ENCODE data around the gene TMUB1. TPM values are rescaled to one million over a fixed set of nuclear protein-coding genes. Genes with fewer than 3 reads are reported as not detected.
A peak's percentile ranks its signal among the peaks of the same experiment; 100 is the strongest.

The TMUB1 gene
- total and polyA plus RNA-seq, 9 of the 15 experiments (the other 6 are each of a cell fraction or from before 2014, with no cell fraction given): 0.14 to 241 (median 74.1) TPM

- no peak for TF ChIP-seq NR3C1 (CRISPR knock-in tag; IDR thresholded peaks at IDR 0.05)
- no peak for TF ChIP-seq CHAMP1 (IDR thresholded peaks at IDR 0.05)
- TF ChIP-seq PTBP1 (IDR thresholded peaks at IDR 0.05; ENCODE audit: low read depth, low read length): no peak
- TF ChIP-seq BRF2 (IDR thresholded peaks at IDR 0.05; ENCODE audit: borderline replicate concordance, insufficient read depth, insufficient read length): no peak
- no peak for TF ChIP-seq ZNF584 (CRISPR knock-in tag; IDR thresholded peaks at IDR 0.05; ENCODE audit: low read depth)
- TF ChIP-seq ATF4 (CRISPR knock-in tag; IDR thresholded peaks at IDR 0.05): no peak
- no peak for TF ChIP-seq KDM4B (IDR thresholded peaks at IDR 0.05; ENCODE audit: borderline replicate concordance in 2 of 2, low read depth in 1 of 2)
- TF ChIP-seq TFAP4 (CRISPR knock-in tag; IDR thresholded peaks at IDR 0.05; ENCODE audit: borderline replicate concordance): 0 out of 2 replicates have a peak, but pooled peaks have one; percentile 4
- TF ChIP-seq STAT6 (CRISPR knock-in tag; IDR thresholded peaks at IDR 0.05): no peak
- 0 out of 2 replicates have a peak, but pooled peaks have one; percentile 27 for TF ChIP-seq OTX1 (CRISPR knock-in tag; IDR thresholded peaks at IDR 0.05)
- no peak for TF ChIP-seq ZNF778 (CRISPR knock-in tag; IDR thresholded peaks at IDR 0.05)
- no peak for TF ChIP-seq ZKSCAN3 (CRISPR knock-in tag; IDR thresholded peaks at IDR 0.05)
- no peak for TF ChIP-seq TEAD2 (tag; IDR thresholded peaks at IDR 0.05)
- TF ChIP-seq ZNF75A (CRISPR knock-in tag; IDR thresholded peaks at IDR 0.05): no peak
- TF ChIP-seq HMGXB4 (CRISPR knock-in tag; IDR thresholded peaks at IDR 0.05): no peak
- no peak for TF ChIP-seq ARHGAP35 (IDR thresholded peaks at IDR 0.05; ENCODE audit: partially characterized antibody)
Measured at GRCh38 chr7:151082141-151083070, 887 bp downstream of the TMUB1 start (continued).

Measured in K562 (cell line).